ENCODE measurements around the gene FNBP1.

- no peak for TF ChIP-seq EZH2 (IDR thresholded peaks at IDR 0.05)
- no peak for TF ChIP-seq CTCF (IDR thresholded peaks at IDR 0.05)
- no peak for TF ChIP-seq EZH2phosphoT487 (IDR thresholded peaks at IDR 0.05)
Measured at GRCh38 chr9:130018265-130018664, 24.7 kb downstream of the FNBP1 start.
